Endothelial cell of umbilical vein (primary cell): Measurements from ENCODE around the gene ARNT2. TPM values are rescaled to one million over a fixed set of nuclear protein-coding genes. Genes with fewer than 3 reads are reported as not detected.

Experiments
- BruUV-seq: library from RNA; stranded (reverse); fragments of 400-500 nt; replicated peaks from 2 replicates; lab custom pipeline; 2021; lab: Mats Ljungman, UMichigan
- CTCF ChIA-PET: fragments of 300-600, 350-600 bp; sonication (Branson Sonifier 250); formaldehyde crosslinking; loops from one replicate; lab custom pipeline; 2021; ENCODE audit warnings: antibody characterized with exemption, inconsistent platforms; lab: Charles Lee
- POLR2A ChIA-PET: fragments of 300-600, 350-600 bp; sonication (Branson Sonifier 250); formaldehyde crosslinking; loops from one replicate; lab custom pipeline; 2021; ENCODE audit warnings: antibody characterized with exemption, inconsistent platforms; lab: Charles Lee
- DNase-seq: peaks from one replicate; pipeline ENCODE4 v3.0.0-alpha.2; 2011; ENCODE audit warnings: low read depth, low spot score
- FAIRE-seq: peaks from 2 replicates; lab custom pipeline; 2011; peaks lifted over from hg19 to GRCh38; lab: Jason Lieb, UNC
- H2AFZ ChIP-seq: 2 replicates; pipeline ENCODE4 v1.6.0; 2012; ENCODE audit warnings: low read depth, low read length, control low read depth, inconsistent platforms
- H3K27ac ChIP-seq: 2 replicates; pipeline ENCODE4 v1.5.1; 2011; ENCODE audit warnings: low read depth, mild to moderate bottlenecking, control low read depth, low read length, moderate library complexity; ENCODE audit not compliant: insufficient read depth
- H3K27me3 ChIP-seq, 2 experiments: 2 replicates each; pipeline versions ENCODE4 v1.6.0 to v1.6.1; 2011; ENCODE audit warnings: low read length in 2 of 2, mixed read lengths in 1 of 2; ENCODE audit not compliant: control insufficient read depth in 2 of 2, insufficient read depth in 2 of 2
- H3K36me3 ChIP-seq, 2 experiments: 2 replicates in 1 of 2; 3 replicates in 1 of 2; pipeline ENCODE4 v1.5.1; 2011; ENCODE audit warnings: low read length in 2 of 2, mild to moderate bottlenecking in 1 of 2, moderate library complexity in 1 of 2; ENCODE audit not compliant: control insufficient read depth in 2 of 2, insufficient read depth in 2 of 2; ENCODE audit errors: extremely low read depth in 1 of 2
- H3K4me1 ChIP-seq: 3 replicates; pipeline ENCODE4 v1.5.1; 2011; ENCODE audit warnings: mild to moderate bottlenecking, low read length; ENCODE audit not compliant: control insufficient read depth, insufficient read depth; ENCODE audit errors: extremely low read depth
- H3K4me2 ChIP-seq: 2 replicates; pipeline ENCODE4 v1.6.1; 2011; ENCODE audit warnings: low read length, control low read depth, mixed read lengths; ENCODE audit not compliant: insufficient read depth
- H3K4me3 ChIP-seq, 3 experiments: fragments of 200-600 bp in 1 of 3; sonication (generic), shearing (Covaris generic) in 1 of 3; replicated peaks in 1 of 3; 2 replicates each; pipeline ENCODE4 v1.5.1; 2011 to 2016; ENCODE audit warnings: control low read depth in 3 of 3, low read length in 3 of 3, mild to moderate bottlenecking in 2 of 3, inconsistent platforms in 1 of 3, low read depth in 1 of 3, moderate library complexity in 1 of 3; ENCODE audit not compliant: insufficient read depth in 1 of 3
- H3K79me2 ChIP-seq: 2 replicates; pipeline ENCODE4 v1.6.0; 2012; ENCODE audit warnings: low read length, inconsistent platforms; ENCODE audit not compliant: control insufficient read depth, insufficient read depth
- H3K9ac ChIP-seq: replicated peaks from 2 replicates; pipeline ENCODE3; 2011; ENCODE audit warnings: low read length, control low read depth; ENCODE audit not compliant: insufficient read depth; ENCODE audit errors: extremely low read depth
- H3K9me1 ChIP-seq: replicated peaks from 3 replicates; pipeline ENCODE4 v1.6.0; 2011; ENCODE audit warnings: mild to moderate bottlenecking, low read length; ENCODE audit not compliant: control insufficient read depth, insufficient read depth; ENCODE audit errors: extremely low read depth
- H3K9me3 ChIP-seq: replicated peaks from 2 replicates; pipeline ENCODE4 v1.5.1; 2012; ENCODE audit warnings: low read length, inconsistent platforms; ENCODE audit not compliant: control insufficient read depth, insufficient read depth
- H4K20me1 ChIP-seq: replicated peaks from 2 replicates; pipeline ENCODE3; 2011; ENCODE audit warnings: mild to moderate bottlenecking, low read length; ENCODE audit not compliant: control insufficient read depth, insufficient read depth; ENCODE audit errors: extremely low read depth
- EZH2 ChIP-seq: IDR thresholded peaks from 2 replicates; pipeline ENCODE4 v1.6.1; 2012; ENCODE audit warnings: borderline replicate concordance, low read depth, mild to moderate bottlenecking, moderate library complexity, low read length, inconsistent platforms; ENCODE audit not compliant: severe bottlenecking
- FOS ChIP-seq: IDR thresholded peaks from 2 replicates; pipeline ENCODE4 v1.6.1; 2011; ENCODE audit warnings: mild to moderate bottlenecking, low read length, moderate library complexity, borderline replicate concordance; ENCODE audit not compliant: insufficient read depth
- GATA2 ChIP-seq: IDR thresholded peaks from 2 replicates; pipeline ENCODE4 v1.7.0; 2011; ENCODE audit warnings: low read depth, mild to moderate bottlenecking, moderate library complexity, mixed read lengths, low read length; ENCODE audit not compliant: insufficient read length, insufficient read depth
- JUN ChIP-seq: IDR thresholded peaks from 2 replicates; pipeline ENCODE4 v1.6.1; 2011; ENCODE audit warnings: borderline replicate concordance, low read depth; ENCODE audit not compliant: insufficient read length, insufficient read depth
- MYC ChIP-seq: IDR thresholded peaks from one replicate; pipeline ENCODE4 v1.6.1; 2011; ENCODE audit warnings: mild to moderate bottlenecking, low read depth, low read length
- POLR2A ChIP-seq: IDR thresholded peaks from 2 replicates; pipeline ENCODE4 v1.6.1; 2012; ENCODE audit warnings: low read depth, mild to moderate bottlenecking, control low read depth, low read length
- POLR2AphosphoS5 ChIP-seq: IDR thresholded peaks from 2 replicates; pipeline ENCODE4 v1.6.1; 2012; ENCODE audit warnings: low read depth, mild to moderate bottlenecking, control low read depth, low read length, moderate library complexity; ENCODE audit not compliant: insufficient read depth
- dilution Hi-C: fragments of 300-500 bp; cut with MboI; formaldehyde crosslinking; loops from one replicate; pipeline ENCODE4 v1.15.0; 2019; ENCODE audit warnings: low sequenced_read_pairs; ENCODE audit not compliant: extremely low pct_ligation_motif_present
- intact Hi-C: fragments of 100-400 bp; cut with micrococcal nuclease; formaldehyde crosslinking; loops from one replicate; pipeline ENCODE4 v1.10.0; 2022
- polyA plus RNA-seq, 4 experiments: library from polyadenylated mRNA; depleted of rRNA in 3 of 4; stranded (reverse) in 3 of 4; unstranded in 1 of 4; fragments of >200 nt; gene quantifications; 2 replicates each; pipeline versions ENCODE4 v1.2.1 to v1.2.3, GENCODE V29; 2011 to 2012; ENCODE audit warnings: missing spikeins in 1 of 4
- total RNA-seq: library from RNA; stranded (reverse); gene quantifications from 2 replicates; pipeline ENCODE4 v1.2.3, GENCODE V29; 2021
- TF ChIP-seq, protein P1 (sequence below): IDR thresholded peaks from 2 replicates; pipeline ENCODE4 v1.6.1; 2011; ENCODE audit not compliant: insufficient read depth, insufficient read length
- TF ChIP-seq, protein P2 (sequence below), 2 donors: IDR thresholded peaks; 1 replicate in 1 of 2; 2 replicates in 1 of 2; pipeline ENCODE4 v1.5.1; 2011; ENCODE audit warnings: low read length in 2 of 2, mild to moderate bottlenecking in 2 of 2, moderate library complexity in 2 of 2, control low read depth in 1 of 2, inconsistent platforms in 1 of 2, low read depth in 1 of 2; ENCODE audit not compliant: insufficient read depth in 1 of 2; ENCODE audit errors: extremely low read depth in 1 of 2

ARNT2 gene
- total and polyA plus RNA-seq, 2 donors (not counting 3 experiments of a cell fraction or from before 2014, with no cell fraction given) = 0.03 to 0.20 TPM

DNA sequence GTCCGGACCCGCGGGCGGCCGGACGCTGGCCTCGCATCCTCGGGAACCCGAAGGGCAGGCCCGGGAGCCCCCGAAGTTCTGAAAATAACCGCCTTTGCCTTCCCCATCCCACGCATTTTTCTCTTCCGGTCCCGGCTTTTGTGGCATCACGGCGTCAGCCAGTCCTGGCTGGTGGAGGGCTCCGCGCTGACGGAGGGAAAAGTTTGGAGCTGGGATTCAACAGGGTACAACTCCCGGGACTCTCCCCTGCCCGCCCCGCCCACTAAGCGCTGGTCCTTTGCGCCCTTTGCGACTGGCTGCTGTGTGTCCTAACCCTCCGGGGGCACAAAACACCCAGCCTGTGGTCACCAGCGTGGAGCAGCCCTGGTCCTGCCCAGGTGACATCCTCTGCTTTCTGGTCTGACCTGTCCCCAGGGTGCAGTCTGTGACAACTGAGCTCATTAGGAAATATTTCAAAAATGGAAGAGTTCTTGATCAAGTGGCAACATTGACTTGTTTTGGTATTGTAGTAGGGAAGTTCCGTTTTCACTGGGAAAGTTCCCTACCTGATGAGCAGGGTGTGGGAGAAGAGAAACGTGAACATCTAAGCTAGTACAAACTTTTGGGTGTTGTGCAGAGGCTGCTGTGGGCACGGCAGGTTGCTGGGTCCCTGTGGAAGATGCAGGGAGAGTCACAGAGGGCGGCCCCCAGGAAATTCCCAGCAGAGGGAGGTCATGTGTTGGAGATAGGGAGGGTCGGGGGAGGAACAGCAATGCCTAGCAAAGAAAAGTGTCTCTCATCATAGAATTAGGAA is 775 bp downstream of the ARNT2 start:
- no peak for FAIRE-seq
- Histone ChIP-seq H3K9ac (no peak overlapping the region), H3K4me1 (no peaks in the 10 kb centered on the region), H3K4me3 (no peak overlapping the region), H3K9me1 (no peaks in the 10 kb centered on the region), H3K79me2 (no peaks in the 10 kb centered on the region), H3K4me2 (no peak overlapping the region), H3K36me3 (no peaks in the 10 kb centered on the region), H2AFZ (no peak overlapping the region), H3K27ac (no peak overlapping the region), H3K9me3 (no peaks in the 10 kb centered on the region), H4K20me1 (no peaks in the 10 kb centered on the region), H3K27me3 (peaks cover 34 to 50% of the 10 kb centered on the region in 2 experiments)
- dilution Hi-C loops (no loop called here), intact Hi-C loops (no loop called here)
- BruUV-seq = no TSS peak
- no peak for DNase-seq
- TF ChIP-seq FOS (no peak), POLR2A (no peak), JUN (no peak), GATA2 (no peak), POLR2AphosphoS5 (no peak), EZH2 (no peak), MYC (no peak)
- TF ChIP-seq, protein P1, sequence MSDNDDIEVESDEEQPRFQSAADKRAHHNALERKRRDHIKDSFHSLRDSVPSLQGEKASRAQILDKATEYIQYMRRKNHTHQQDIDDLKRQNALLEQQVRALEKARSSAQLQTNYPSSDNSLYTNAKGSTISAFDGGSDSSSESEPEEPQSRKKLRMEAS = no peak
- TF ChIP-seq, protein P2, sequence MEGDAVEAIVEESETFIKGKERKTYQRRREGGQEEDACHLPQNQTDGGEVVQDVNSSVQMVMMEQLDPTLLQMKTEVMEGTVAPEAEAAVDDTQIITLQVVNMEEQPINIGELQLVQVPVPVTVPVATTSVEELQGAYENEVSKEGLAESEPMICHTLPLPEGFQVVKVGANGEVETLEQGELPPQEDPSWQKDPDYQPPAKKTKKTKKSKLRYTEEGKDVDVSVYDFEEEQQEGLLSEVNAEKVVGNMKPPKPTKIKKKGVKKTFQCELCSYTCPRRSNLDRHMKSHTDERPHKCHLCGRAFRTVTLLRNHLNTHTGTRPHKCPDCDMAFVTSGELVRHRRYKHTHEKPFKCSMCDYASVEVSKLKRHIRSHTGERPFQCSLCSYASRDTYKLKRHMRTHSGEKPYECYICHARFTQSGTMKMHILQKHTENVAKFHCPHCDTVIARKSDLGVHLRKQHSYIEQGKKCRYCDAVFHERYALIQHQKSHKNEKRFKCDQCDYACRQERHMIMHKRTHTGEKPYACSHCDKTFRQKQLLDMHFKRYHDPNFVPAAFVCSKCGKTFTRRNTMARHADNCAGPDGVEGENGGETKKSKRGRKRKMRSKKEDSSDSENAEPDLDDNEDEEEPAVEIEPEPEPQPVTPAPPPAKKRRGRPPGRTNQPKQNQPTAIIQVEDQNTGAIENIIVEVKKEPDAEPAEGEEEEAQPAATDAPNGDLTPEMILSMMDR (IDR thresholded peaks at IDR 0.05; ENCODE audit: extremely low read depth in 1 of 2, insufficient read depth in 1 of 2, low read depth in 1 of 2, low read length in 2 of 2) = no peak
- ChIA-PET CTCF (interaction anchor here (1.0 kb wide), 1 partner anchor 14 kb away, joined by 3 read pairs; no protein-coding TSS in a partner anchor), POLR2A (no interaction called here)
